NCI-H446 (cell line): ENCODE data around the gene KLF6.

Experiments
- DNase-seq, 2 experiments: peaks; one replicate each; lab custom pipeline; 2025; lab: John Stamatoyannopoulos, UW

KLF6 gene

GRCh38 chr10:3728563-3728962 is 56.4 kb downstream of the KLF6 start:
- DNase-seq, result no peak

DNA sequence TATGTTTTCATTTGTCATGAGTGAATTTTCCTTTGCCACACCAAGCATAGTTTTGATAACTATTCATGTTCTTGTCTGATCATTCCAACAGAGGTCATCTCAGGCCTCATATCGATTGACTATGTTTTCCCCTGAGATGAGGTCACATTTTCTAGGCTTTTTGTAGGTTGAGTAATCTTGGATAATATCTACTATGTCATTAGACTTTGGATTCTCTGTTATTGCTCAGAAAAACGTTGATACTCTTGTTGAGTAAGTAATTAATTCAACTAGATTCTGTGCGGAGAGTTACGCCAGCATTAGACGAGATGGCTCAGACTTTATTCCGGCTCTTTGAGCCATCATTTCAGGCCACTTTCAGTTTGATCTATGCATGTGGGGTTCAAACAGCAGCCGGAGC is 57.7 kb downstream of the KLF6 start:
- no peak for DNase-seq
